Stromal cell of bone marrow (primary cell): Measurements from ENCODE around the gene GOLGA2.

ENCODE experiments used
- DNase-seq: peaks from one replicate; pipeline ENCODE4 v3.0.0-alpha.2; 2012; ENCODE audit warnings: low read depth

Gene GOLGA2

GRCh38 chr9:128213746-128214497, 61.9 kb downstream of the GOLGA2 start:
- no peak for DNase-seq

- DNase-seq: no peak
Measured at GRCh38 chr9:128211981-128212281, 63.9 kb downstream of the GOLGA2 start.

- DNase-seq: no peak
Measured at GRCh38 chr9:128211186-128211980, 64.4 kb downstream of the GOLGA2 start.

- no peak for DNase-seq
Measured at GRCh38 chr9:128208946-128209669, 66.7 kb downstream of the GOLGA2 start.

GRCh38 chr9:128208386-128208785, 67.4 kb downstream of the GOLGA2 start:
- DNase-seq: no peak

GRCh38 chr9:128206916-128207910, 68.6 kb downstream of the GOLGA2 start:
- DNase-seq: no peak

- DNase-seq: no peak
Measured at GRCh38 chr9:128206484-128206883, 69.3 kb downstream of the GOLGA2 start.
